Hepatocyte (in vitro differentiated cells): ENCODE data around the gene HTN3. TPM values are rescaled to one million over a fixed set of nuclear protein-coding genes. Genes with fewer than 3 reads are reported as not detected.
A peak's percentile ranks its signal among the peaks of the same experiment; 100 is the strongest.
"Not testable (repeated sequence)": the region's sequence is repeated elsewhere in the genome, so short reads cannot be mapped to it uniquely, and the experiment has no call there.

Source experiments
- DNase-seq: peaks from one replicate; pipeline ENCODE4 v3.0.0-alpha.2; 2016; ENCODE audit warnings: low spot score
- H2AFZ ChIP-seq: fragments of 200-600 bp; sonication (generic); 2 replicates; pipeline ENCODE4 v1.6.0; 2016; ENCODE audit warnings: antibody characterized with exemption, mild to moderate bottlenecking
- H3K27ac ChIP-seq: fragments of 200-600 bp; sonication (generic); 2 replicates; pipeline ENCODE4 v1.5.1; 2016; ENCODE audit warnings: mild to moderate bottlenecking
- H3K27me3 ChIP-seq: fragments of 200-600 bp; sonication (generic); 2 replicates; pipeline ENCODE4 v1.6.1; 2016
- H3K36me3 ChIP-seq: fragments of 200-600 bp; sonication (generic); replicated peaks from 2 replicates; pipeline ENCODE4 v1.5.1; 2016; ENCODE audit warnings: low read depth; ENCODE audit not compliant: insufficient read depth
- H3K4me1 ChIP-seq: fragments of 200-600 bp; sonication (generic); 2 replicates; pipeline ENCODE4 v1.5.1; 2016; ENCODE audit warnings: mild to moderate bottlenecking, moderate library complexity; ENCODE audit not compliant: insufficient read depth
- H3K4me2 ChIP-seq: fragments of 200-600 bp; sonication (generic); 2 replicates; pipeline ENCODE4 v1.6.0; 2016
- H3K4me3 ChIP-seq: fragments of 200-600 bp; sonication (generic); 2 replicates; pipeline ENCODE4 v1.5.1; 2016; ENCODE audit warnings: mild to moderate bottlenecking
- H3K79me2 ChIP-seq: fragments of 200-600 bp; sonication (generic); 2 replicates; pipeline ENCODE4 v1.6.0; 2017; ENCODE audit warnings: mild to moderate bottlenecking
- H3K9me2 ChIP-seq: fragments of 200-600 bp; sonication (generic); replicated peaks from 2 replicates; pipeline ENCODE4 v1.6.0; 2017; ENCODE audit warnings: mild to moderate bottlenecking; ENCODE audit not compliant: insufficient read depth
- H3K9me3 ChIP-seq: fragments of 200-600 bp; sonication (generic); 2 replicates; pipeline ENCODE4 v1.5.1; 2016; ENCODE audit warnings: low read depth, mild to moderate bottlenecking
- H4K20me1 ChIP-seq: fragments of 200-600 bp; sonication (generic); 2 replicates; pipeline ENCODE4 v1.6.0; 2016; ENCODE audit warnings: mild to moderate bottlenecking; ENCODE audit not compliant: insufficient read depth, poor library complexity, severe bottlenecking
- CTCF ChIP-seq: fragments of 200-600 bp; sonication (generic); IDR thresholded peaks from 2 replicates; pipeline ENCODE4 v1.5.1; 2016; ENCODE audit warnings: antibody characterized with exemption, mild to moderate bottlenecking; ENCODE audit not compliant: poor library complexity
- EZH2 ChIP-seq: fragments of 200-600 bp; sonication (generic); IDR thresholded peaks from 2 replicates; pipeline ENCODE4 v1.6.1; 2016; ENCODE audit warnings: antibody characterized with exemption, mild to moderate bottlenecking, borderline replicate concordance
- EZH2phosphoT487 ChIP-seq: fragments of 200-600 bp; sonication (generic); IDR thresholded peaks from one replicate; pipeline ENCODE4 v1.6.1; 2018; ENCODE audit warnings: antibody characterized with exemption, mild to moderate bottlenecking, low read depth, moderate library complexity; ENCODE audit not compliant: unreplicated experiment, severe bottlenecking
- WGBS: methylation state at CpG from one replicate; pipeline ENCODE4 v1.1.6; 2016; ENCODE audit warnings: low lambda C conversion rate; ENCODE audit errors: missing lambda C conversion rate; 5-methylcytosine and 5-hydroxymethylcytosine counted together
- polyA plus RNA-seq: library from polyadenylated mRNA; unstranded; fragments of >200 nt; fragmentation: Nextera tagmentation; extraction: Ambion mirVana; gene quantifications from 2 replicates; pipeline ENCODE4 v1.2.1, GENCODE V29; 2016
- total RNA-seq: library from RNA; depleted of rRNA; stranded (reverse); fragments of >200 nt; gene quantifications from 2 replicates; pipeline ENCODE4 v1.2.3, GENCODE V29; 2014

Gene HTN3
- total RNA-seq (not detected in 2 replicates), polyA plus RNA-seq (not detected in 2 replicates)

GRCh38 chr4:70028159-70028558 lies at the start of gene HTN3:
HTN3 (plus strand) TSS chr4:70028459; CDS start chr4:70030741, 2,282 bp downstream.
- H3K4me2 ChIP-seq, DNase-seq, H3K4me1 ChIP-seq, H3K36me3 ChIP-seq, H4K20me1 ChIP-seq, H3K27ac ChIP-seq, H3K27me3 ChIP-seq, H3K4me3 ChIP-seq, H2AFZ ChIP-seq, H3K9me2 ChIP-seq, H3K9me3 ChIP-seq, H3K79me2 ChIP-seq: not testable (repeated sequence)
- WGBS, result 77% methylated on average over 7 of the region's 7 CpGs

- Histone ChIP-seq H3K27ac (no peak overlapping the region), H4K20me1 (no peaks in the 10 kb centered on the region), H2AFZ (no peak overlapping the region), H3K4me2 (no peak overlapping the region), H3K9me2 (no peaks in the 10 kb centered on the region), H3K36me3 (no peaks in the 10 kb centered on the region), H3K4me1 (no peaks in the 10 kb centered on the region), H3K27me3 (no peaks in the 10 kb centered on the region), H3K9me3 (no peaks in the 10 kb centered on the region), H3K79me2 (no peaks in the 10 kb centered on the region), H3K4me3 (no peak overlapping the region)
- no peak for TF ChIP-seq EZH2
- no peak for TF ChIP-seq CTCF
- no peak for TF ChIP-seq EZH2phosphoT487
- whole genome bisulfite sequencing, result 54% methylated on average over 2 of the region's 2 CpGs
- DNase-seq, result peak; percentile 64
Measured at GRCh38 chr4:69984030-69984443, 44.2 kb upstream of the HTN3 start.

- no peaks in the 10 kb centered on the region for H3K79me2 ChIP-seq
- no peaks in the 10 kb centered on the region for H4K20me1 ChIP-seq
- no peak for DNase-seq
- 63% methylated on average over 1 of the region's 1 CpG for WGBS
- H3K27ac ChIP-seq, result no peak overlapping the region
- no peak overlapping the region for H3K4me2 ChIP-seq
- H3K4me3 ChIP-seq, result no peak overlapping the region
- no peaks in the 10 kb centered on the region for H3K36me3 ChIP-seq
- no peaks in the 10 kb centered on the region for H3K27me3 ChIP-seq
- H3K9me2 ChIP-seq, result no peaks in the 10 kb centered on the region
- TF ChIP-seq EZH2, result no peak
- no peak for TF ChIP-seq CTCF
- no peak for TF ChIP-seq EZH2phosphoT487
- H3K9me3 ChIP-seq, result no peaks in the 10 kb centered on the region
- no peaks in the 10 kb centered on the region for H3K4me1 ChIP-seq
- H2AFZ ChIP-seq, result no peak overlapping the region
Measured at GRCh38 chr4:69986663-69987062, 41.6 kb upstream of the HTN3 start.

GRCh38 chr4:69991016-69991415 lies 37.2 kb upstream of the HTN3 start:
- Histone ChIP-seq H3K4me3 (no peak overlapping the region), H3K27me3 (no peaks in the 10 kb centered on the region), H3K36me3 (no peaks in the 10 kb centered on the region), H3K9me3 (no peaks in the 10 kb centered on the region), H2AFZ (no peak overlapping the region), H4K20me1 (no peaks in the 10 kb centered on the region), H3K9me2 (no peaks in the 10 kb centered on the region), H3K4me1 (no peaks in the 10 kb centered on the region), H3K27ac (no peak overlapping the region), H3K79me2 (no peaks in the 10 kb centered on the region), H3K4me2 (no peak overlapping the region)
- 63% methylated on average over 4 of the region's 4 CpGs for WGBS
- no peak for TF ChIP-seq EZH2phosphoT487
- TF ChIP-seq EZH2, result no peak
- TF ChIP-seq CTCF, result no peak
- no peak for DNase-seq
